Mammary epithelial cell (primary cell): ENCODE measurements around the gene NGB.

Experiments used
- EZH2 ChIP-seq: IDR thresholded peaks from 2 replicates; pipeline ENCODE4 v1.6.1; 2012; ENCODE audit warnings: low read length, inconsistent platforms, borderline replicate concordance
- TF ChIP-seq, protein P1 (sequence below), 2 donors: IDR thresholded peaks in 1 of 2; conservative IDR thresholded peaks in 1 of 2; 2 replicates each; pipeline ENCODE4 v1.5.1; 2011 to 2012; ENCODE audit warnings: inconsistent platforms in 2 of 2, low read length in 2 of 2, mild to moderate bottlenecking in 2 of 2, control low read depth in 1 of 2, low read depth in 1 of 2; ENCODE audit not compliant: insufficient read depth in 1 of 2; ENCODE audit errors: extremely low read depth in 1 of 2

DNA sequence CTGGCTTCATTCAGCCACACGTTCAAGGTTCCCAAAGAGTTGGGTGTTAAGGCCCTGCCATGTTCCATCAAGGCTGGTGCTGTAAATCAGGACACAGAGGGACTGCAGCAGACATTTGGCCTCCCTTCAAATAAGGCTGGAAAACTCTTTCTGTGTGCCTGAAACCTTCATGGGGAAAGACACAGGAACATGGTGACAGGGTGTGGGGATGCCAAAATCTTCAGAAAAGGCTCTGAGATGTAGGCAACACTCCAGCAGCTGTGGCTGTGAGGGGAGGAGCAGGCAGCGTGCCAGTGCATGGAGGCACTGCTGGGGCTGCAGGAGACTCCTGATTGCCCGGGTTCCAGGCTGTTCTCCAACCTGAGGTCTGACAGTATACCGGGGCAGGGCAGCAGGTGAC lies 34.7 kb upstream of the NGB start:
- TF ChIP-seq, protein P1, sequence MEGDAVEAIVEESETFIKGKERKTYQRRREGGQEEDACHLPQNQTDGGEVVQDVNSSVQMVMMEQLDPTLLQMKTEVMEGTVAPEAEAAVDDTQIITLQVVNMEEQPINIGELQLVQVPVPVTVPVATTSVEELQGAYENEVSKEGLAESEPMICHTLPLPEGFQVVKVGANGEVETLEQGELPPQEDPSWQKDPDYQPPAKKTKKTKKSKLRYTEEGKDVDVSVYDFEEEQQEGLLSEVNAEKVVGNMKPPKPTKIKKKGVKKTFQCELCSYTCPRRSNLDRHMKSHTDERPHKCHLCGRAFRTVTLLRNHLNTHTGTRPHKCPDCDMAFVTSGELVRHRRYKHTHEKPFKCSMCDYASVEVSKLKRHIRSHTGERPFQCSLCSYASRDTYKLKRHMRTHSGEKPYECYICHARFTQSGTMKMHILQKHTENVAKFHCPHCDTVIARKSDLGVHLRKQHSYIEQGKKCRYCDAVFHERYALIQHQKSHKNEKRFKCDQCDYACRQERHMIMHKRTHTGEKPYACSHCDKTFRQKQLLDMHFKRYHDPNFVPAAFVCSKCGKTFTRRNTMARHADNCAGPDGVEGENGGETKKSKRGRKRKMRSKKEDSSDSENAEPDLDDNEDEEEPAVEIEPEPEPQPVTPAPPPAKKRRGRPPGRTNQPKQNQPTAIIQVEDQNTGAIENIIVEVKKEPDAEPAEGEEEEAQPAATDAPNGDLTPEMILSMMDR (conservative IDR thresholded peaks at IDR 0.05 in 1 of 2, IDR thresholded peaks at IDR 0.05 in 1 of 2; ENCODE audit: extremely low read depth in 1 of 2, insufficient read depth in 1 of 2, low read depth in 1 of 2, low read length in 2 of 2): no peak
- no peak for TF ChIP-seq EZH2
